GM12878 (cell line): ENCODE data around the gene HNRNPA1. TPM values are rescaled to one million over a fixed set of nuclear protein-coding genes. Genes with fewer than 3 reads are reported as not detected.
A peak's percentile ranks its signal among the peaks of the same experiment; 100 is the strongest.

Source experiments
- CBFB ChIP-seq: IDR thresholded peaks from 2 replicates; pipeline ENCODE4 v1.6.1; 2016; ENCODE audit warnings: antibody characterized with exemption, low read depth
- EP300 ChIP-seq, 2 experiments: fragments of 150-350 bp in 1 of 2; IDR thresholded peaks; 2 replicates each; pipeline ENCODE4 v1.6.1; 2011 to 2012; ENCODE audit warnings: low read depth in 2 of 2, low read length in 2 of 2, borderline replicate concordance in 1 of 2, improper control_type of control experiment in 1 of 2, inconsistent platforms in 1 of 2; ENCODE audit not compliant: control insufficient read depth in 1 of 2
- FOXM1 ChIP-seq: IDR thresholded peaks from 2 replicates; pipeline ENCODE4 v1.6.1; 2012; ENCODE audit warnings: low read depth, mild to moderate bottlenecking, inconsistent platforms, low read length, moderate library complexity
- HDAC2 ChIP-seq: fragments of 200-600 bp; sonication (generic); IDR thresholded peaks from 2 replicates; pipeline ENCODE4 v1.6.1; 2017
- MEF2A ChIP-seq: IDR thresholded peaks from 2 replicates; pipeline ENCODE4 v1.6.1; 2011; ENCODE audit warnings: low read depth, mild to moderate bottlenecking, low read length, moderate library complexity; ENCODE audit not compliant: insufficient read depth
- MYC ChIP-seq: IDR thresholded peaks from 2 replicates; pipeline ENCODE4 v1.6.1; 2011; ENCODE audit warnings: mild to moderate bottlenecking, low read length, moderate library complexity, inconsistent platforms; ENCODE audit not compliant: insufficient read depth, insufficient replicate concordance, insufficient read length, severe bottlenecking
- NFXL1 ChIP-seq: fragments of 450-650 bp; IDR thresholded peaks from 2 replicates; pipeline ENCODE4 v1.6.1; 2017; ENCODE audit warnings: antibody characterized with exemption, mild to moderate bottlenecking, borderline replicate concordance
- SMAD1 ChIP-seq: fragments of 450-650 bp; IDR thresholded peaks from 2 replicates; pipeline ENCODE4 v1.6.1; 2018; ENCODE audit warnings: mild to moderate bottlenecking, low read depth; ENCODE audit not compliant: partially characterized antibody
- YY1 ChIP-seq: IDR thresholded peaks from 2 replicates; pipeline ENCODE4 v1.6.1; 2011; ENCODE audit warnings: low read depth, mild to moderate bottlenecking, low read length
- ZBED1 ChIP-seq: IDR thresholded peaks from 2 replicates; pipeline ENCODE4 v1.6.1; 2016; ENCODE audit warnings: borderline replicate concordance
- ZNF384 ChIP-seq: IDR thresholded peaks from 2 replicates; pipeline ENCODE4 v1.6.1; 2012; ENCODE audit warnings: low read depth, mild to moderate bottlenecking, low read length, improper control_type of control experiment, borderline replicate concordance
- ZSCAN29 ChIP-seq: fragments of 450-650 bp; IDR thresholded peaks from 2 replicates; pipeline ENCODE4 v1.6.1; 2017; ENCODE audit warnings: mild to moderate bottlenecking, moderate library complexity
- polyA plus RNA-seq, 11 experiments: library from polyadenylated mRNA; depleted of rRNA in 4 of 11; unstranded in 6 of 11; stranded (reverse) in 5 of 11; fragments of >200 nt; fragmentation: Nextera tagmentation in 4 of 11; fragmentation: Illumina TruSeq in 1 of 11; extraction: Ambion mirVana in 4 of 11; extraction: Trizol in 1 of 11; gene quantifications; 1 replicate in 1 of 11; 2 replicates in 10 of 11; pipeline versions ENCODE4 v1.2.1 to v1.2.3, GENCODE V29; 2011 to 2016; ENCODE audit warnings: inconsistent platforms in 2 of 11, missing spikeins in 2 of 11, low read depth in 1 of 11
- total RNA-seq, 4 experiments: library from RNA; depleted of rRNA in 3 of 4; stranded (reverse); fragments of >200 nt in 3 of 4; fragmentation: Illumina TruSeq in 1 of 4; extraction: Trizol in 1 of 4; gene quantifications; 2 replicates each; pipeline versions ENCODE4 v1.2.1 to v1.2.3, GENCODE V29; 2013 to 2021
- TF ChIP-seq, protein P1 (sequence below): fragments of 450-650 bp; formaldehyde crosslinking; IDR thresholded peaks from 2 replicates; pipeline ENCODE4 v1.5.0; 2022; ENCODE audit warnings: mild to moderate bottlenecking, missing genetic modification characterization
- TF ChIP-seq, protein P2 (sequence below): IDR thresholded peaks from 2 replicates; pipeline ENCODE4 v1.6.1; 2012; ENCODE audit warnings: low read length, inconsistent platforms
- TF ChIP-seq, protein P3 (sequence below): fragments of 150-350 bp; IDR thresholded peaks from 2 replicates; pipeline ENCODE4 v1.6.1; 2016; ENCODE audit warnings: low read depth, low read length

HNRNPA1 gene
- total and polyA plus RNA-seq, 10 of the 15 experiments (the other 5 are each of a cell fraction or from before 2014, with no cell fraction given), result 630 to 2,342 (median 1,407) TPM

DNA sequence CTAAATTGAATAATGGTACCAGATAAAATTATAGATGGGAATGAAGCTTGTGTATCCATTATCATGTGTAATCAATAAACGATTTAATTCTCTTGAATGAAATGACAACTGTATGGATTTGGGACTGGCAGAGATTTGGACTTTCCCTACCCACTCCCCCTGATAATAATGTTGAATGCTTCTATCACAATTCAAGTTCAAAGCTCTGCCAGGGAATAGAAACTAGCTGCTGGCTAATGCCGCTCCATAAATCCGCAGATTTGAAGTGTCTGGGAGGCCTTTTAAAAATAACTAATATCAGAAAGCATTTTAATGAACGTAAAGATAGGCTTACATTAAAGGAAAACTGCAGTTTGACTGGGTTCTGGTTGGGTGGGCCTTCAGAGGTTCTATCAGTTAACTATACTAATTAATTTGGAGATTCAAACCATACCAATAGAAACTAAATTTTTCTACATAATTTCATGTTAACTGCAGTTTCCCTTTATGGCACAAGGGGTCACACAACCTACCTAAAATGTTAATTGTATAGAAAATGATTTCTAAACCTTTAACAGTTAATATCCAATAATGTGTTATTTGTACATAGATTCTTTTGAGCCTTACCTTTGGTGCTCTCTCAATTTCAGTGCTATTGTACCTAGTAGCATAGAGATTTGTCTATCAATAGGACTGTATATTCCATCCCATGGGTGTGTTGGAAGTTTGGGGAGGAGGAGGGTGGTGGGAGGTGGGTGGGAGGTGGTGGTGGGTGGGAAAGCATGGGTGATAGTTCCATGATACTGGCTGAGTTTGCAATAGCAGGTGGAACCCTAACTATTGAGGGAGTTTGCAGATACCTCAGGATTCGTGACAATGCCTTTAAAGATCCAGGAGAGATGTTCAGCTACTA lies 4.9 kb downstream of the HNRNPA1 start (continued):
- TF ChIP-seq, protein P1, sequence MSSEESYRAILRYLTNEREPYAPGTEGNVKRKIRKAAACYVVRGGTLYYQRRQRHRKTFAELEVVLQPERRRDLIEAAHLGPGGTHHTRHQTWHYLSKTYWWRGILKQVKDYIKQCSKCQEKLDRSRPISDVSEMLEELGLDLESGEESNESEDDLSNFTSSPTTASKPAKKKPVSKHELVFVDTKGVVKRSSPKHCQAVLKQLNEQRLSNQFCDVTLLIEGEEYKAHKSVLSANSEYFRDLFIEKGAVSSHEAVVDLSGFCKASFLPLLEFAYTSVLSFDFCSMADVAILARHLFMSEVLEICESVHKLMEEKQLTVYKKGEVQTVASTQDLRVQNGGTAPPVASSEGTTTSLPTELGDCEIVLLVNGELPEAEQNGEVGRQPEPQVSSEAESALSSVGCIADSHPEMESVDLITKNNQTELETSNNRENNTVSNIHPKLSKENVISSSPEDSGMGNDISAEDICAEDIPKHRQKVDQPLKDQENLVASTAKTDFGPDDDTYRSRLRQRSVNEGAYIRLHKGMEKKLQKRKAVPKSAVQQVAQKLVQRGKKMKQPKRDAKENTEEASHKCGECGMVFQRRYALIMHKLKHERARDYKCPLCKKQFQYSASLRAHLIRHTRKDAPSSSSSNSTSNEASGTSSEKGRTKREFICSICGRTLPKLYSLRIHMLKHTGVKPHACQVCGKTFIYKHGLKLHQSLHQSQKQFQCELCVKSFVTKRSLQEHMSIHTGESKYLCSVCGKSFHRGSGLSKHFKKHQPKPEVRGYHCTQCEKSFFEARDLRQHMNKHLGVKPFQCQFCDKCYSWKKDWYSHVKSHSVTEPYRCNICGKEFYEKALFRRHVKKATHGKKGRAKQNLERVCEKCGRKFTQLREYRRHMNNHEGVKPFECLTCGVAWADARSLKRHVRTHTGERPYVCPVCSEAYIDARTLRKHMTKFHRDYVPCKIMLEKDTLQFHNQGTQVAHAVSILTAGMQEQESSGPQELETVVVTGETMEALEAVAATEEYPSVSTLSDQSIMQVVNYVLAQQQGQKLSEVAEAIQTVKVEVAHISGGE (CRISPR knock-in tag), result no peak
- TF ChIP-seq, protein P2, sequence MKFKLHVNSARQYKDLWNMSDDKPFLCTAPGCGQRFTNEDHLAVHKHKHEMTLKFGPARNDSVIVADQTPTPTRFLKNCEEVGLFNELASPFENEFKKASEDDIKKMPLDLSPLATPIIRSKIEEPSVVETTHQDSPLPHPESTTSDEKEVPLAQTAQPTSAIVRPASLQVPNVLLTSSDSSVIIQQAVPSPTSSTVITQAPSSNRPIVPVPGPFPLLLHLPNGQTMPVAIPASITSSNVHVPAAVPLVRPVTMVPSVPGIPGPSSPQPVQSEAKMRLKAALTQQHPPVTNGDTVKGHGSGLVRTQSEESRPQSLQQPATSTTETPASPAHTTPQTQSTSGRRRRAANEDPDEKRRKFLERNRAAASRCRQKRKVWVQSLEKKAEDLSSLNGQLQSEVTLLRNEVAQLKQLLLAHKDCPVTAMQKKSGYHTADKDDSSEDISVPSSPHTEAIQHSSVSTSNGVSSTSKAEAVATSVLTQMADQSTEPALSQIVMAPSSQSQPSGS, result peak; percentile 13; the same call in 1 of the 2 replicates
- TF ChIP-seq ZSCAN29 (no peak), EP300 (IDR thresholded peaks at IDR 0.05; ENCODE audit: borderline replicate concordance in 1 of 2, control insufficient read depth in 1 of 2, low read depth in 2 of 2, low read length in 2 of 2) (no peak), YY1 (no peak), ZBED1 (0 out of 2 replicates have a peak, but pooled peaks have one; percentile 8), NFXL1 (no peak), MEF2A (no peak), CBFB (0 out of 2 replicates have a peak, but pooled peaks have one; percentile 11), HDAC2 (no peak), SMAD1 (no peak), ZNF384 (no peak), MYC (no peak), FOXM1 (0 out of 2 replicates have a peak, but pooled peaks have one; percentile 10)
- TF ChIP-seq, protein P3, sequence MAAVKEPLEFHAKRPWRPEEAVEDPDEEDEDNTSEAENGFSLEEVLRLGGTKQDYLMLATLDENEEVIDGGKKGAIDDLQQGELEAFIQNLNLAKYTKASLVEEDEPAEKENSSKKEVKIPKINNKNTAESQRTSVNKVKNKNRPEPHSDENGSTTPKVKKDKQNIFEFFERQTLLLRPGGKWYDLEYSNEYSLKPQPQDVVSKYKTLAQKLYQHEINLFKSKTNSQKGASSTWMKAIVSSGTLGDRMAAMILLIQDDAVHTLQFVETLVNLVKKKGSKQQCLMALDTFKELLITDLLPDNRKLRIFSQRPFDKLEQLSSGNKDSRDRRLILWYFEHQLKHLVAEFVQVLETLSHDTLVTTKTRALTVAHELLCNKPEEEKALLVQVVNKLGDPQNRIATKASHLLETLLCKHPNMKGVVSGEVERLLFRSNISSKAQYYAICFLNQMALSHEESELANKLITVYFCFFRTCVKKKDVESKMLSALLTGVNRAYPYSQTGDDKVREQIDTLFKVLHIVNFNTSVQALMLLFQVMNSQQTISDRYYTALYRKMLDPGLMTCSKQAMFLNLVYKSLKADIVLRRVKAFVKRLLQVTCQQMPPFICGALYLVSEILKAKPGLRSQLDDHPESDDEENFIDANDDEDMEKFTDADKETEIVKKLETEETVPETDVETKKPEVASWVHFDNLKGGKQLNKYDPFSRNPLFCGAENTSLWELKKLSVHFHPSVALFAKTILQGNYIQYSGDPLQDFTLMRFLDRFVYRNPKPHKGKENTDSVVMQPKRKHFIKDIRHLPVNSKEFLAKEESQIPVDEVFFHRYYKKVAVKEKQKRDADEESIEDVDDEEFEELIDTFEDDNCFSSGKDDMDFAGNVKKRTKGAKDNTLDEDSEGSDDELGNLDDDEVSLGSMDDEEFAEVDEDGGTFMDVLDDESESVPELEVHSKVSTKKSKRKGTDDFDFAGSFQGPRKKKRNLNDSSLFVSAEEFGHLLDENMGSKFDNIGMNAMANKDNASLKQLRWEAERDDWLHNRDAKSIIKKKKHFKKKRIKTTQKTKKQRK, result no peak
